Measurements from ENCODE around the gene PIP4K2C.

- TF ChIP-seq CTCF (IDR thresholded peaks at IDR 0.05) (no peak), POLR2A (IDR thresholded peaks at IDR 0.05; ENCODE audit: low read length) (no peak), EP300 (IDR thresholded peaks at IDR 0.05) (no peak), MYC (IDR thresholded peaks at IDR 0.05; ENCODE audit: borderline replicate concordance, low read length) (no peak), RAD21 (conservative IDR thresholded peaks at IDR 0.05 in 1 of 2, IDR thresholded peaks at IDR 0.05 in 1 of 2) (no peak), REST (IDR thresholded peaks at IDR 0.05) (no peak), NR3C1 (IDR thresholded peaks at IDR 0.05) (no peak)
Measured at GRCh38 chr12:57564178-57564740, 26.7 kb upstream of the PIP4K2C start.

Measured in A549 (cell line).